Ovary (tissue), 3 donors: ENCODE results near the gene TMIE.

ENCODE experiments used
- CTCF ChIP-seq, 3 donors: fragments of 450-650 bp in 2 of 3; fragments of 200-600 bp in 1 of 3; IDR thresholded peaks; one replicate each; pipeline versions ENCODE4 v1.5.1 to v1.8.0; 2016 to 2022; ENCODE audit warnings: antibody characterized with exemption in 3 of 3, mild to moderate bottlenecking in 1 of 3
- POLR2A ChIP-seq: fragments of 450-650 bp; IDR thresholded peaks from one replicate; pipeline ENCODE4 v1.6.1; 2017; ENCODE audit warnings: antibody characterized with exemption, mild to moderate bottlenecking, moderate library complexity
- donor health status: DM: no; HTN: no; CAD: no.

- TF ChIP-seq CTCF (IDR thresholded peaks at IDR 0.05) (no peak), POLR2A (no peak)
Measured at GRCh38 chr3:46736006-46736872, 35.0 kb downstream of the TMIE start.
